IMR-90 (cell line): ENCODE data around the gene TRAF3IP3. TPM values are rescaled to one million over a fixed set of nuclear protein-coding genes. Genes with fewer than 3 reads are reported as not detected.

Source experiments
- ATAC-seq: fragments of 200-7000 bp; cut with Tn5 transposase; 2 replicates; pipeline ENCODE4 v1.9.1; 2020; ENCODE audit warnings: low read depth, mild to moderate bottlenecking, moderate library complexity
- BruUV-seq: library from RNA; stranded (reverse); fragments of 400-500 nt; replicated peaks from 2 replicates; lab custom pipeline; 2021; lab: Mats Ljungman, UMichigan
- CTCF ChIA-PET: fragments of 300-600 bp; formaldehyde crosslinking; extraction: SDS; loops from one replicate; lab custom pipeline; 2021; ENCODE audit warnings: antibody characterized with exemption; lab: Yijun Ruan, JAX
- POLR2A ChIA-PET: fragments of 300-600 bp; sonication (Branson Sonifier 250); formaldehyde crosslinking; loops from one replicate; lab custom pipeline; 2022; ENCODE audit warnings: antibody characterized with exemption; ENCODE audit not compliant: unreplicated experiment; lab: Charles Lee
- DNase-seq: peaks from one replicate; pipeline ENCODE4 v3.0.0; 2013
- H2AFZ ChIP-seq: replicated peaks from 2 replicates; pipeline ENCODE3; 2013; ENCODE audit warnings: low read length, mild to moderate bottlenecking; ENCODE audit not compliant: poor library complexity
- H2AK5ac ChIP-seq: 2 replicates; pipeline ENCODE4 v1.6.1; 2013; ENCODE audit warnings: low read depth, low read length, inconsistent platforms
- H2AK9ac ChIP-seq: replicated peaks from 2 replicates; pipeline ENCODE3; 2013; ENCODE audit warnings: mild to moderate bottlenecking, low read depth, low read length, moderate library complexity; ENCODE audit not compliant: poor library complexity
- H2BK120ac ChIP-seq: 2 replicates; pipeline ENCODE4 v1.6.1; 2013; ENCODE audit warnings: low read depth, low read length, inconsistent platforms
- H2BK15ac ChIP-seq: 3 replicates; pipeline ENCODE4 v1.6.1; 2013; ENCODE audit warnings: low read depth, low read length, inconsistent platforms
- H2BK20ac ChIP-seq: 2 replicates; pipeline ENCODE4 v1.6.1; 2013; ENCODE audit warnings: low read depth, mild to moderate bottlenecking, inconsistent platforms, low read length, moderate library complexity
- H2BK5ac ChIP-seq: 2 replicates; pipeline ENCODE4 v1.6.1; 2013; ENCODE audit warnings: mild to moderate bottlenecking, low read depth, low read length, inconsistent platforms; ENCODE audit not compliant: poor library complexity, severe bottlenecking
- H3K14ac ChIP-seq: replicated peaks from 2 replicates; pipeline ENCODE4 v1.6.1; 2013; ENCODE audit warnings: low read depth, low read length, inconsistent platforms
- H3K18ac ChIP-seq: 2 replicates; pipeline ENCODE4 v1.6.1; 2013; ENCODE audit warnings: low read depth, low read length, control low read depth
- H3K23ac ChIP-seq: 2 replicates; pipeline ENCODE4 v1.6.1; 2013; ENCODE audit warnings: low read depth, low read length, inconsistent platforms
- H3K27ac ChIP-seq: 2 replicates; pipeline ENCODE4 v1.5.1; 2013; ENCODE audit warnings: mild to moderate bottlenecking, control low read depth, low read length; ENCODE audit not compliant: insufficient read depth
- H3K27me3 ChIP-seq: 2 replicates; pipeline ENCODE4 v1.6.1; 2013; ENCODE audit warnings: low read length; ENCODE audit not compliant: control insufficient read depth, insufficient read depth
- H3K36me3 ChIP-seq: 2 replicates; pipeline ENCODE4 v1.6.1; 2013; ENCODE audit warnings: low read length, mixed read lengths; ENCODE audit not compliant: control insufficient read depth, insufficient read depth
- H3K4ac ChIP-seq: 2 replicates; pipeline ENCODE4 v1.6.1; 2013; ENCODE audit warnings: low read depth, low read length, inconsistent platforms
- H3K4me1 ChIP-seq: 2 replicates; pipeline ENCODE4 v1.6.1; 2013; ENCODE audit warnings: low read length, mixed read lengths; ENCODE audit not compliant: control insufficient read depth, insufficient read depth
- H3K4me2 ChIP-seq: 2 replicates; pipeline ENCODE4 v1.6.1; 2013; ENCODE audit warnings: low read depth, mild to moderate bottlenecking, control low read depth, low read length, moderate library complexity
- H3K4me3 ChIP-seq: 2 replicates; pipeline ENCODE4 v1.5.1; 2013; ENCODE audit warnings: low read depth, mild to moderate bottlenecking, control low read depth, low read length, moderate library complexity; ENCODE audit not compliant: insufficient read depth
- H3K56ac ChIP-seq: 2 replicates; pipeline ENCODE4 v1.6.1; 2013; ENCODE audit warnings: low read length, inconsistent platforms; ENCODE audit not compliant: insufficient read depth; ENCODE audit errors: extremely low read depth
- H3K79me1 ChIP-seq, 2 experiments: 2 replicates each; pipeline ENCODE4 v1.6.1; 2013; ENCODE audit warnings: low read length in 2 of 2, inconsistent platforms in 1 of 2, low read depth in 1 of 2
- H3K9ac ChIP-seq: 2 replicates; pipeline ENCODE4 v1.6.1; 2013; ENCODE audit warnings: low read depth, low read length, control low read depth
- H3K9me1 ChIP-seq: 2 replicates; pipeline ENCODE4 v1.6.1; 2013; ENCODE audit warnings: low read length, inconsistent platforms; ENCODE audit not compliant: insufficient read depth
- H3K9me3 ChIP-seq: 2 replicates; pipeline ENCODE4 v1.6.1; 2013; ENCODE audit warnings: low read length; ENCODE audit not compliant: control insufficient read depth, insufficient read depth
- H4K20me1 ChIP-seq: 2 replicates; pipeline ENCODE4 v1.6.1; 2013; ENCODE audit warnings: low read length, inconsistent platforms; ENCODE audit not compliant: insufficient read depth
- H4K5ac ChIP-seq: 2 replicates; pipeline ENCODE4 v1.6.1; 2013; ENCODE audit warnings: mild to moderate bottlenecking, low read depth, low read length, control low read depth
- H4K8ac ChIP-seq, 2 experiments: 2 replicates each; pipeline ENCODE4 v1.6.1; 2013; ENCODE audit warnings: low read depth in 2 of 2, low read length in 2 of 2, control low read depth in 1 of 2, inconsistent platforms in 1 of 2
- H4K91ac ChIP-seq: 2 replicates; pipeline ENCODE4 v1.6.1; 2013; ENCODE audit warnings: low read depth, low read length, inconsistent platforms; ENCODE audit not compliant: insufficient read depth
- CEBPB ChIP-seq: IDR thresholded peaks from 2 replicates; pipeline ENCODE4 v1.6.1; 2012; ENCODE audit warnings: low read depth, low read length, improper control_type of control experiment
- CHD1 ChIP-seq: IDR thresholded peaks from 2 replicates; pipeline ENCODE4 v1.6.1; 2012; ENCODE audit warnings: low read depth, low read length, improper control_type of control experiment
- FOS ChIP-seq: fragments of 150-350 bp; IDR thresholded peaks from 2 replicates; pipeline ENCODE4 v1.6.1; 2016; ENCODE audit warnings: low read depth, low read length
- MAFK ChIP-seq: IDR thresholded peaks from 2 replicates; pipeline ENCODE4 v1.6.1; 2012; ENCODE audit warnings: low read depth, low read length, improper control_type of control experiment
- POLR2A ChIP-seq: IDR thresholded peaks from 2 replicates; pipeline ENCODE4 v1.6.1; 2012; ENCODE audit warnings: mild to moderate bottlenecking, low read depth, low read length
- RAD21 ChIP-seq: IDR thresholded peaks from 2 replicates; pipeline ENCODE4 v1.6.1; 2012; ENCODE audit warnings: low read length, improper control_type of control experiment
- RCOR1 ChIP-seq: IDR thresholded peaks from 2 replicates; pipeline ENCODE4 v1.6.1; 2012; ENCODE audit warnings: mild to moderate bottlenecking, low read length, improper control_type of control experiment; ENCODE audit not compliant: insufficient replicate concordance
- RFX5 ChIP-seq: IDR thresholded peaks from 2 replicates; pipeline ENCODE4 v1.8.0; 2012; ENCODE audit warnings: low read depth, mild to moderate bottlenecking, low read length, moderate library complexity
- SMC3 ChIP-seq: fragments of 150-350 bp; IDR thresholded peaks from 2 replicates; pipeline ENCODE4 v1.6.1; 2016; ENCODE audit warnings: low read depth, mild to moderate bottlenecking, antibody characterized with exemption, low read length, moderate library complexity
- WGBS, 2 experiments: methylation state at CpG; one replicate each; pipeline versions ENCODE4 v1.1.5 to v1.1.7; 2013; ENCODE audit warnings: missing lambda C conversion rate in 2 of 2; ENCODE audit not compliant: insufficient read length in 1 of 2; ENCODE audit errors: extremely low coverage in 2 of 2; 5-methylcytosine and 5-hydroxymethylcytosine counted together
- dilution Hi-C: fragments of 300-500 bp; cut with HindIII; formaldehyde crosslinking; loops from one replicate; pipeline ENCODE4 v1.14.3; 2018; ENCODE audit warnings: low sequenced_read_pairs; ENCODE audit not compliant: unreplicated experiment
- in situ Hi-C: fragments of 300-500 bp; cut with MboI; formaldehyde crosslinking; loops from 3 replicates; pipeline ENCODE4 v1.14.3; 2019; ENCODE audit warnings: low sequenced_read_pairs, inconsistent platforms, mixed read lengths
- intact Hi-C: fragments of 100-400 bp; cut with micrococcal nuclease; formaldehyde crosslinking; loops from 2 replicates; pipeline ENCODE4 v1.10.0; 2022
- polyA plus RNA-seq, 3 experiments: library from polyadenylated mRNA; depleted of rRNA; stranded (reverse); fragments of >200 nt; gene quantifications; 2 replicates each; pipeline ENCODE4 v1.2.3, GENCODE V29; 2012; ENCODE audit warnings: low replicate concordance in 1 of 3
- total RNA-seq: library from RNA; depleted of rRNA; stranded (reverse); fragments of >200 nt; gene quantifications from 2 replicates; pipeline ENCODE4 v1.2.3, GENCODE V29; 2012
- TF ChIP-seq, protein P1 (sequence below): fragments of 150-350 bp; IDR thresholded peaks from 2 replicates; pipeline ENCODE4 v1.6.1; 2016; ENCODE audit warnings: low read depth, mild to moderate bottlenecking, low read length, moderate library complexity, borderline replicate concordance
- TF ChIP-seq, protein P2 (sequence below): conservative IDR thresholded peaks from 2 replicates; pipeline ENCODE4 v1.5.1; 2012; ENCODE audit warnings: mild to moderate bottlenecking, low read depth, low read length, improper control_type of control experiment

Gene TRAF3IP3
- total and polyA plus RNA-seq, 2 of the 4 experiments (the other 2 are of a cell fraction) = 0.12 to 0.18 TPM

DNA sequence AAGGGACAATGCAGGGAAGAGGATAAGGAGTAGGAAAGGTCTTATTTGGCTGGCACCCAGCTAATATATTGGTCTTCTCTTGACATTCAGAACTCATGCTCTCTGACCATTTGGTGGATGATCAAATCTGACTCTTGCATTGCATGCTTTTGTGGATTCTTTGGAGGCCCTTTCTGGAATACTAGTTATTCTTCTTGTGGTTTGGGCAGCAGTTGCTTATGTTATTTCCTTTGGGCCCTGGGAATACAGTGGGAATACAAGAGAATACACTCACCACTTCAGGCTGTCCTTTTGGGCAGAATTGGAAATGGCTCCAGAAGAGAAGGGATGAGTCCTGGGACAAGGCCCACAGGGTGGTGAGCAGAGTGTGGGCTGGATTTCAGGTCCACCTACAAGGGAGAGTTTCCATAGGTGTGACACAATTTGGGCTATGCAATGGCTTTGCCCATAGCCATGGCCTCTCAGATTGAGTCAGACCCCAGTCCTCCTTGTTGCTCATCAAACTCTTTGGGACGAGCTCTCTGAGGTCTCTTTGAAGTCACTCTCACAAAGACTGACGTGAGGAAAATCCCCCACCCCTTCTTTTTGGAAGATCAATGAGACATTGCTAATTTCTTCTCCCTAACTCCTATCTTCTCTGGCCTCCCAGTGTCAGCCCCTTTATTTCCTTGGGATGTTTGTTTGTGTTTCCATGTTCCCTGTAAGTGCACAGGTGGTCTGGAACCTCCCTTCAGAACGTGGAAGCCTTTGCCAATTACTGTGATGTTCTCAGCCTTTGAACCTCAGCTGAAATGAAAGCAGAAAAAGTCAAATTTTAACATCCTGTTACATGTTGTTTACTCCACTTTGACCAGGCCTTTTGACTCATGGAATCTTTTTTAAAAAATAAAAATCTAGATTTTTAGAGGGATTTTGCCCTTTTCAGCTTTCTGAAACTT lies 31.8 kb upstream of the TRAF3IP3 start (continued):
- TF ChIP-seq, protein P1, sequence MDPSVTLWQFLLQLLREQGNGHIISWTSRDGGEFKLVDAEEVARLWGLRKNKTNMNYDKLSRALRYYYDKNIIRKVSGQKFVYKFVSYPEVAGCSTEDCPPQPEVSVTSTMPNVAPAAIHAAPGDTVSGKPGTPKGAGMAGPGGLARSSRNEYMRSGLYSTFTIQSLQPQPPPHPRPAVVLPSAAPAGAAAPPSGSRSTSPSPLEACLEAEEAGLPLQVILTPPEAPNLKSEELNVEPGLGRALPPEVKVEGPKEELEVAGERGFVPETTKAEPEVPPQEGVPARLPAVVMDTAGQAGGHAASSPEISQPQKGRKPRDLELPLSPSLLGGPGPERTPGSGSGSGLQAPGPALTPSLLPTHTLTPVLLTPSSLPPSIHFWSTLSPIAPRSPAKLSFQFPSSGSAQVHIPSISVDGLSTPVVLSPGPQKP = no peak

GRCh38 chr1:209727286-209727685 lies 28.6 kb upstream of the TRAF3IP3 start:
- Histone ChIP-seq H3K23ac (no peak overlapping the region), H2AFZ (no peak overlapping the region), H3K27me3 (no peaks in the 10 kb centered on the region), H2BK120ac (no peak overlapping the region), H3K14ac (no peak overlapping the region), H2BK15ac (no peak overlapping the region), H3K9ac (no peak overlapping the region), H2AK5ac (no peak overlapping the region), H2AK9ac (no peak overlapping the region), H3K9me3 (no peaks in the 10 kb centered on the region), H3K36me3 (no peaks in the 10 kb centered on the region), H4K5ac (no peak overlapping the region), H2BK20ac (no peak overlapping the region), H3K56ac (no peak overlapping the region), H3K9me1 (no peaks in the 10 kb centered on the region), H4K8ac (no peak overlapping the region), H4K20me1 (no peaks in the 10 kb centered on the region), H3K79me1 (no peaks in the 10 kb centered on the region), H3K4me3 (no peak overlapping the region), H3K4me2 (no peak overlapping the region), H3K4me1 (no peaks in the 10 kb centered on the region), H3K18ac (no peak overlapping the region), H3K4ac (no peak overlapping the region), H4K91ac (no peak overlapping the region), H3K27ac (no peak overlapping the region), H2BK5ac (no peak overlapping the region)
- DNase-seq (no peak), ATAC-seq (no peak)
- no CpG with 5 or more reads among the region's 2 CpGs for WGBS, 2 experiments
- dilution Hi-C loops (no loop called here), in situ Hi-C loops (no loop called here), intact Hi-C loops (no loop called here)
- POLR2A ChIA-PET = no interaction called here
- no TSS peak for BruUV-seq
- CTCF ChIA-PET = interaction anchor here (1.1 kb wide), 1 partner anchor 35 kb away, joined by 3 read pairs; no protein-coding TSS in a partner anchor
- TF ChIP-seq, protein P2, sequence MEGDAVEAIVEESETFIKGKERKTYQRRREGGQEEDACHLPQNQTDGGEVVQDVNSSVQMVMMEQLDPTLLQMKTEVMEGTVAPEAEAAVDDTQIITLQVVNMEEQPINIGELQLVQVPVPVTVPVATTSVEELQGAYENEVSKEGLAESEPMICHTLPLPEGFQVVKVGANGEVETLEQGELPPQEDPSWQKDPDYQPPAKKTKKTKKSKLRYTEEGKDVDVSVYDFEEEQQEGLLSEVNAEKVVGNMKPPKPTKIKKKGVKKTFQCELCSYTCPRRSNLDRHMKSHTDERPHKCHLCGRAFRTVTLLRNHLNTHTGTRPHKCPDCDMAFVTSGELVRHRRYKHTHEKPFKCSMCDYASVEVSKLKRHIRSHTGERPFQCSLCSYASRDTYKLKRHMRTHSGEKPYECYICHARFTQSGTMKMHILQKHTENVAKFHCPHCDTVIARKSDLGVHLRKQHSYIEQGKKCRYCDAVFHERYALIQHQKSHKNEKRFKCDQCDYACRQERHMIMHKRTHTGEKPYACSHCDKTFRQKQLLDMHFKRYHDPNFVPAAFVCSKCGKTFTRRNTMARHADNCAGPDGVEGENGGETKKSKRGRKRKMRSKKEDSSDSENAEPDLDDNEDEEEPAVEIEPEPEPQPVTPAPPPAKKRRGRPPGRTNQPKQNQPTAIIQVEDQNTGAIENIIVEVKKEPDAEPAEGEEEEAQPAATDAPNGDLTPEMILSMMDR = no peak
- TF ChIP-seq CHD1 = no peak
- TF ChIP-seq MAFK = no peak
- no peak for TF ChIP-seq RFX5
- no peak for TF ChIP-seq RCOR1
- TF ChIP-seq FOS = no peak
- TF ChIP-seq, protein P1 = no peak
- TF ChIP-seq SMC3 = no peak
- TF ChIP-seq RAD21 = no peak
- no peak for TF ChIP-seq CEBPB
- TF ChIP-seq POLR2A = no peak
